Neutrophil (primary cell): ENCODE measurements around the gene ARID2.

Experiments used
- H3K27ac ChIP-seq: fragments of 200-600 bp; sonication (generic); 2 replicates; pipeline ENCODE4 v1.5.1; 2016; ENCODE audit warnings: mild to moderate bottlenecking, moderate library complexity
- H3K27me3 ChIP-seq: fragments of 200-600 bp; sonication (generic); 2 replicates; pipeline ENCODE4 v1.6.0; 2016; ENCODE audit warnings: mild to moderate bottlenecking
- H3K36me3 ChIP-seq: fragments of 200-600 bp; sonication (generic); 2 replicates; pipeline ENCODE4 v1.5.1; 2017
- H3K4me1 ChIP-seq, 2 experiments: fragments of 200-600 bp in 1 of 2; sonication (generic) in 1 of 2; 1 replicate in 1 of 2; 2 replicates in 1 of 2; pipeline versions ENCODE4 v1.5.1 to v1.6.1; 2013 to 2016; ENCODE audit warnings: low read depth in 1 of 2, low read length in 1 of 2, mild to moderate bottlenecking in 1 of 2, moderate library complexity in 1 of 2; ENCODE audit not compliant: control insufficient read depth in 1 of 2, insufficient read depth in 1 of 2
- H3K4me3 ChIP-seq, 2 experiments: fragments of 200-600 bp in 1 of 2; sonication (generic) in 1 of 2; 1 replicate in 1 of 2; 2 replicates in 1 of 2; pipeline ENCODE4 v1.5.1; 2013 to 2016; ENCODE audit warnings: low read depth in 1 of 2, low read length in 1 of 2, mild to moderate bottlenecking in 1 of 2, moderate library complexity in 1 of 2
- H3K9me3 ChIP-seq: fragments of 200-600 bp; sonication (generic); 2 replicates; pipeline ENCODE4 v1.5.1; 2016
- TF ChIP-seq, protein P1 (sequence below): fragments of 200-600 bp; sonication (generic); IDR thresholded peaks from 2 replicates; pipeline ENCODE4 v1.5.1; 2016; ENCODE audit warnings: antibody characterized with exemption

Gene ARID2

DNA sequence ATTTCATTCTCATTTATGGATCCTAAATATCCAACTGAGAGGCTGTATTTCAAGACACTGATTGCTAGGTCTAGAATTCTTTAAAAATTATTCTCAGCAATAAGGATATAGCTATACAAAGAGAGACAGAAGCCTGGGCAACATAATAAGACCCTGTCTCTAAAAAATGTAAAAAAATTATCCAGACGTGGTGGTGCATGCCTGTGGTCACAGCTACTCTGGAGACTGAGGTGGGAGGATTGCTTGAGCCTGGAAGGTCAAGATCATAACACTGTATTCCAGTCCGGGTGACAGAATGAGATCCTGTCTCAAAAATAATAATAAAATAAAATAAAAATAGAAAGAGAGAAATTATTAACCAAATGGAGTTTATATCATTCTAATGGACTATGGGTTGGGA is 20.6 kb upstream of the ARID2 start:
- H3K4me1 ChIP-seq, result peaks cover 36 to 43% of the 10 kb centered on the region in 2 experiments
- H3K9me3 ChIP-seq, result no peaks in the 10 kb centered on the region
- TF ChIP-seq, protein P1, sequence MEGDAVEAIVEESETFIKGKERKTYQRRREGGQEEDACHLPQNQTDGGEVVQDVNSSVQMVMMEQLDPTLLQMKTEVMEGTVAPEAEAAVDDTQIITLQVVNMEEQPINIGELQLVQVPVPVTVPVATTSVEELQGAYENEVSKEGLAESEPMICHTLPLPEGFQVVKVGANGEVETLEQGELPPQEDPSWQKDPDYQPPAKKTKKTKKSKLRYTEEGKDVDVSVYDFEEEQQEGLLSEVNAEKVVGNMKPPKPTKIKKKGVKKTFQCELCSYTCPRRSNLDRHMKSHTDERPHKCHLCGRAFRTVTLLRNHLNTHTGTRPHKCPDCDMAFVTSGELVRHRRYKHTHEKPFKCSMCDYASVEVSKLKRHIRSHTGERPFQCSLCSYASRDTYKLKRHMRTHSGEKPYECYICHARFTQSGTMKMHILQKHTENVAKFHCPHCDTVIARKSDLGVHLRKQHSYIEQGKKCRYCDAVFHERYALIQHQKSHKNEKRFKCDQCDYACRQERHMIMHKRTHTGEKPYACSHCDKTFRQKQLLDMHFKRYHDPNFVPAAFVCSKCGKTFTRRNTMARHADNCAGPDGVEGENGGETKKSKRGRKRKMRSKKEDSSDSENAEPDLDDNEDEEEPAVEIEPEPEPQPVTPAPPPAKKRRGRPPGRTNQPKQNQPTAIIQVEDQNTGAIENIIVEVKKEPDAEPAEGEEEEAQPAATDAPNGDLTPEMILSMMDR, result no peak
- no peaks in the 10 kb centered on the region for H3K27me3 ChIP-seq
- H3K36me3 ChIP-seq, result no peaks in the 10 kb centered on the region
- no peak overlapping the region for H3K4me3 ChIP-seq
- H3K27ac ChIP-seq, result no peak overlapping the region

GRCh38 chr12:45712319-45712718 is 17.2 kb upstream of the ARID2 start:
- H3K9me3 ChIP-seq, result no peaks in the 10 kb centered on the region
- no peak overlapping the region for H3K4me3 ChIP-seq
- H3K27ac ChIP-seq, result no peak overlapping the region
- H3K4me1 ChIP-seq, result peaks cover 22% of the 10 kb centered on the region in 2 experiments
- H3K36me3 ChIP-seq, result no peaks in the 10 kb centered on the region
- no peaks in the 10 kb centered on the region for H3K27me3 ChIP-seq
- TF ChIP-seq, protein P1, result no peak

DNA sequence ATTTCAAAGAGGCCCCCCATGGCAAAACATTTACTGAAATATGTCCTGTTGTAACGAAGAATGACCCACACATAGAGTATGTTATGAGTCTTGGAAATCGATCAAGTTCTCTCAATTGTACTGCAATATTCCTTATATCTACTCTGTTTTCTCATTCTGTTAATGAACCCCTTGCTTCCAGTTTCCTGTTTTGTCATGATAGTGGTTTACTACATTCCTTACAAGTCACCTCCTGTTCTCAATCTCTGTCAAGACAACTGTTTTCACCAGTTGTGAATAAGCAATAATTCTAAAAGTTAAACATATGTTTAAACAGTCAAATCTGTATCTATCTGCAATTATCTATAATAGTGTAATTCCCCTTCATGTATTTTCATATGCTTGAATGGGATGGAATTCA is 16.4 kb upstream of the ARID2 start:
- Histone ChIP-seq H3K27ac (no peak overlapping the region), H3K36me3 (no peaks in the 10 kb centered on the region), H3K27me3 (no peaks in the 10 kb centered on the region), H3K4me3 (no peak overlapping the region), H3K9me3 (no peaks in the 10 kb centered on the region), H3K4me1 (peaks cover 14 to 22% of the 10 kb centered on the region in 2 experiments)
- TF ChIP-seq, protein P1, result no peak

DNA sequence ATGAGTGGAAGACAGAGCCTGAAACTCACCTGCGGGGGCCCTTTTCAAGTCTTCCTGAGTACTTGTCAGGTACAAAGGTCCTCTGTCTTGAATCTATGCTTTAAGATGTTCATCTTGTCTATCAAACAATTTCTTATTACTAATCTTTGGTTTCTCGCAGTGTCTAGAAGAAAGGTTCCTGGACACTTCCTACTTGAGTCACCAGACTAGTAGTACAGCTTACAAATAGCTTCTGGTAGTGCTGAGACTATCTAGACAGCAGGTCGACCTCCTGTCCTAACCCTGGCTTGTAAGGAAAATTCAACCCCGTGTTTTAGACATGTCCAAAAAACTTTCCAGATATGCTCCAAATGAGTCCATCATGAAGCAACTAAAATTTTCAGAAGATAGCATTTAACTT is 11.2 kb upstream of the ARID2 start:
- H3K9me3 ChIP-seq, result no peaks in the 10 kb centered on the region
- TF ChIP-seq, protein P1, result no peak
- H3K36me3 ChIP-seq, result no peaks in the 10 kb centered on the region
- H3K4me3 ChIP-seq, result no peak overlapping the region
- no peaks in the 10 kb centered on the region for H3K27me3 ChIP-seq
- no peak overlapping the region for H3K27ac ChIP-seq
- peaks cover 21 to 45% of the 10 kb centered on the region in 2 experiments for H3K4me1 ChIP-seq

GRCh38 chr12:45720069-45720468 is 9.4 kb upstream of the ARID2 start:
- Histone ChIP-seq H3K27me3 (no peaks in the 10 kb centered on the region), H3K9me3 (no peaks in the 10 kb centered on the region), H3K27ac (no peak overlapping the region), H3K36me3 (no peaks in the 10 kb centered on the region), H3K4me1 (peaks cover 28 to 61% of the 10 kb centered on the region in 2 experiments), H3K4me3 (no peak overlapping the region)
- TF ChIP-seq, protein P1, result no peak

GRCh38 chr12:45721369-45721768 is 8.1 kb upstream of the ARID2 start:
- peaks cover 41 to 74% of the 10 kb centered on the region in 2 experiments for H3K4me1 ChIP-seq
- H3K36me3 ChIP-seq, result no peaks in the 10 kb centered on the region
- no peaks in the 10 kb centered on the region for H3K27me3 ChIP-seq
- no peak overlapping the region for H3K27ac ChIP-seq
- H3K9me3 ChIP-seq, result no peaks in the 10 kb centered on the region
- H3K4me3 ChIP-seq, result no peak overlapping the region
- TF ChIP-seq, protein P1, result no peak
